Nephron progenitor cell (in vitro differentiated cells): ENCODE data around the gene TIFAB.

ENCODE experiments used
- DNase-seq: peaks from one replicate; pipeline ENCODE4 v3.0.0; 2021
- H3K27ac Mint-ChIP-seq: 2 replicates; pipeline ENCODE4 v1.8.0; 2021; ENCODE audit warnings: mild to moderate bottlenecking, moderate library complexity, mixed read lengths
- H3K27me3 Mint-ChIP-seq: 2 replicates; pipeline ENCODE4 v1.8.0; 2021; ENCODE audit warnings: mild to moderate bottlenecking, low read depth, mixed read lengths; ENCODE audit not compliant: poor library complexity
- H3K36me3 Mint-ChIP-seq: 2 replicates; pipeline ENCODE4 v1.8.0; 2021; ENCODE audit warnings: low read depth, mixed read lengths
- H3K4me1 Mint-ChIP-seq: 2 replicates; pipeline ENCODE4 v1.8.0; 2021; ENCODE audit warnings: mixed read lengths
- H3K4me3 Mint-ChIP-seq: 2 replicates; pipeline ENCODE4 v1.8.0; 2021; ENCODE audit warnings: mild to moderate bottlenecking, moderate library complexity, mixed read lengths
- H3K9me3 Mint-ChIP-seq: 2 replicates; pipeline ENCODE4 v1.8.0; 2021; ENCODE audit warnings: mild to moderate bottlenecking, moderate library complexity, mixed read lengths
- CTCF ChIP-seq: fragments of 200-600 bp; sonication (generic); IDR thresholded peaks from 2 replicates; pipeline ENCODE4 v1.5.0; 2021; ENCODE audit warnings: antibody characterized with exemption

TIFAB gene

GRCh38 chr5:135448791-135449507 is 3.2 kb downstream of the TIFAB start:
- no peaks in the 10 kb centered on the region for H3K36me3 Mint-ChIP-seq
- no peak for DNase-seq

DNA sequence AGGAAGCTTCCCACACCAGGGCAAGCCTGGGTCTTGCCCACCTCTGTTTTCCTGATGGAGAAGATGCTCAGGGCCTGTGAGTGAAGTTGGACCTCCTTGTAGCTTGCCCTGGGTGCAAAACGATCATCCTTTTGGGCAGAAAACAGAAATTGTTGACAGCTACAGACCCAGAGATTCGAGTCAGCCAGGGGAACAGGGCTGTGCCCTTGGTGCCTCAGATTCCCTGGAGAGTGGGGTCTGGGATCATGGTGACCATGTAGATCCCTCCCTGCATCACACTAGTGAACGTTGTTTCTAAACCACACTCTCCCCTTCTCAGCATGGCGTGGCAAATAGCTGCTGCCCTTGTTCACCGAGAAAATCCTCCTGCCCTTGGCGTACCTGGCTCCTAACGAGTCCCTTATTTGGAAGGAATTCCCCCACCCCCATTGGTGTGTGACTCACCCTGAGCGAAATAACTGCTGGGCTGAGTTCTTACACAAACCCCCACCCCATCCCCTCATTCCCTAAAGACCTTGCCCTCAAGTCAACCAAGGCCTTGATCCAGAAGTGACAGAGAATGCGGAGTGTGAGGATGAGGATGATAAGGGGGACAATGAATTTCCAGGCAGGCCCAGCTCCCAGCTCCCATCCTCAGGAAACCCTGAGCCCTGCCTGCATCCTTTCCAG is 3.9 kb downstream of the TIFAB start:
- H3K27me3 Mint-ChIP-seq = peaks cover 22% of the 10 kb centered on the region
- no peak overlapping the region for H3K4me3 Mint-ChIP-seq
- H3K9me3 Mint-ChIP-seq = no peaks in the 10 kb centered on the region
- DNase-seq = no peak
- no peak overlapping the region for H3K27ac Mint-ChIP-seq
- peaks cover 26% of the 10 kb centered on the region for H3K4me1 Mint-ChIP-seq
- no peaks in the 10 kb centered on the region for H3K36me3 Mint-ChIP-seq
- no peak for TF ChIP-seq CTCF

More at GRCh38 chr5:135448791-135449507, 3.2 kb downstream of the TIFAB start:
- Mint-ChIP-seq H3K4me1 (peaks cover 21% of the 10 kb centered on the region), H3K27ac (no peak overlapping the region), H3K27me3 (peaks cover 27% of the 10 kb centered on the region), H3K4me3 (no peak overlapping the region), H3K9me3 (no peaks in the 10 kb centered on the region)
- no peak for TF ChIP-seq CTCF

- no peak for DNase-seq
- Mint-ChIP-seq H3K4me1 (peaks cover 34% of the 10 kb centered on the region), H3K27me3 (peaks cover 18% of the 10 kb centered on the region), H3K36me3 (no peaks in the 10 kb centered on the region), H3K4me3 (no peak within 1 kb of the TSS), H3K27ac (no peak within 1 kb of the TSS), H3K9me3 (no peaks in the 10 kb centered on the region)
- TF ChIP-seq CTCF = no peak
Measured at GRCh38 chr5:135447298-135447929, 4.7 kb downstream of the TIFAB start, which contains the start of gene DCANP1. Gene DCANP1 (minus strand): TSS chr5:135447348. CDS start chr5:135447108, 240 bp downstream.

- Mint-ChIP-seq H3K4me3 (no peak overlapping the region), H3K9me3 (no peaks in the 10 kb centered on the region), H3K36me3 (no peaks in the 10 kb centered on the region), H3K27ac (no peak overlapping the region), H3K4me1 (peaks cover 42% of the 10 kb centered on the region), H3K27me3 (peaks cover 16% of the 10 kb centered on the region)
- TF ChIP-seq CTCF = no peak
- DNase-seq = no peak
Measured at GRCh38 chr5:135446615-135447014, 5.5 kb downstream of the TIFAB start.

GRCh38 chr5:135446206-135446605 is 5.9 kb downstream of the TIFAB start:
- no peak for DNase-seq
- no peak for TF ChIP-seq CTCF
- peaks cover 46% of the 10 kb centered on the region for H3K4me1 Mint-ChIP-seq
- H3K9me3 Mint-ChIP-seq = no peaks in the 10 kb centered on the region
- H3K27ac Mint-ChIP-seq = no peak overlapping the region
- H3K4me3 Mint-ChIP-seq = no peak overlapping the region
- H3K27me3 Mint-ChIP-seq = peaks cover 16% of the 10 kb centered on the region
- no peaks in the 10 kb centered on the region for H3K36me3 Mint-ChIP-seq
